Lung microvascular endothelial cell (primary cell): ENCODE measurements around the gene ELMO2. TPM values are rescaled to one million over a fixed set of nuclear protein-coding genes. Genes with fewer than 3 reads are reported as not detected.

Experiments
- DNase-seq, 2 donors: peaks; one replicate each; pipeline versions ENCODE4 v3.0.0 to v3.0.0-alpha.2; 2010; ENCODE audit warnings: low read depth in 2 of 2
- total RNA-seq: library from RNA; depleted of rRNA; stranded (reverse); fragments of >200 nt; gene quantifications from 2 replicates; pipeline ENCODE4 v1.2.1, GENCODE V29; 2014

The ELMO2 gene
- total RNA-seq, 1 donor from 2014 or later: 24.8 TPM

DNA sequence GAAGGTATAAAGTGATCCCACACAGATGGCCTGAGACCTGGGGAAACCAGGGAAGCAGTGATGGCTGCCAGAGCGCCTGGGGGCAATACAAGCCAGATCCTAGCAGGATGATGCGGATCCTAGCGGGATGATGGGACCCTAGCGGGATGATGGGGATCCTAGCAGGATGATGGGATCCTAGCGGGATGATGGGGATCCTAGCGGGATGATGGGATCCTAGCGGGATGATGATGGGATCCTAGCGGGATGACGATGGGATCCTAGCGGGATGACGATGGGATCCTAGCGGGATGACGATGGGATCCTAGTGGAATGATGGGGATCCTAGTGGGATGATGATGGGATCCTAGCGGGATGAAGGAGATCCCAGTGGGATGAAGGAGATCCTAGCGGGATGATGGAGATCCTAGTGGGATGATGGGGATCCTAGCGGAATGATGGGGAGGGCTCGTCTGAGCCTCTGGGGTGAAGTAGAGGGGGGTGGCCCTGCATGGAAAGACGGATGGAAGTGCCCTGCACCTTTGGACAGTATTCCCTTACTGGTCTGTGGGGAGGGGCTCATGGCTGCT lies 54.0 kb downstream of the ELMO2 start:
- DNase-seq: no peak

GRCh38 chr20:46351357-46352058 lies 54.9 kb downstream of the ELMO2 start:
- DNase-seq: no peak

DNA sequence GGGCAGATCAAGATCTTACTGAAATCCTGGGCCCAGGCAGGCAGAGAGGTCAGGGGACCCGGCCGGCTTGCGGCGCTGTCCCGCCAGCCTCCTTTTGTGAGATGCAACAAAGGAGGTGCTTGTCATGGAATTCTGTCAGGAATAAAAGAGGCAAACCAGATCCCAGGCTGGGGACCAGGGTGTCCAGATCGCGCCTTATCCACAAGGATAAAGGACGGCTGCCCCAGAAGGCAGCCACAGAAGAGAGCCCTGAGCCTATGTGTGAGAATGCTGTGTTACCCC lies 55.5 kb downstream of the ELMO2 start:
- DNase-seq: no peak

DNA sequence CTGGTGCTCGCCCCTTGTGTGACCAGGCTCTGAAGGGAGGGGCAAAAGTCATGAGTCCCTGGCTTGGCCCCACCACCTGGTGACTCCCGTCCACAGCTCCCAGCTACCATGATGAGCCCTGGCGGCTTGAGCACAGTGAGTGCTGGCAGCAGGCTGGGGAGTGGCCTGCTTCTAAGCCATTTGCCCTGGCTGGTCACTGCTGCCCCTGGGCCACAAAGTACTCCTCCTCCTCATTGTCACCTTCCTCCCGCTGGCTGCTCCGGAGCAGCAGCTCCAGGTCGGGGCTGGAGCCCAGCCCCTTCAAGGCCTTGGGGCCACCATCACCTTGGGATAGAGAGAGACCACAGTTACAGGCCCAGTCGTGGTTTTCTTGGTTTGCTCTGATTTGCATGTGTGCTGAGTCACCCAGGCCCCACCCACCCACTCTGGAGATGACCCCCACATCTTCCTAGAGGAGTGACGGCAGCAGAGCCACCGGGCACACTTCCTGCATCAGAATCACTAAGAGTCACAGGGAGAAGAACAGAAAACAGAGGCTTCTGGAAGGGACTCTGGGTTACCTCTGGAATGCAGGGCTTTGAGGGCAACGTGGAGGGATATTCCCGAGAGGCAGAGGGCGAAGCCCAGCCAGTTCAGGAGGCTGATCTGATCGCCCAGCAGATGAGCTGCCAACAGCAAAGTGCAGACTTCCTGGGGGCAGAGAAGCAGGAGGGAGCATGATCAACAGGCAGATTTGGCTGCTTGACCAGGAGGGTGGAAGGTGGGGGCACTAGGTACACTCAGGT lies 56.0 kb downstream of the ELMO2 start:
- peak in 1 of 2 donors; percentile 79 for DNase-seq

- no peak for DNase-seq
These were observed 56.7 kb downstream of the ELMO2 start for GRCh38 chr20:46349742-46350056.

GRCh38 chr20:46349035-46349741 lies 57.2 kb downstream of the ELMO2 start:
- peak; percentile 50 to 66 for DNase-seq

- no peak for DNase-seq
These were observed 58.3 kb downstream of the ELMO2 start for GRCh38 chr20:46347841-46348803.

GRCh38 chr20:46346770-46347169 lies 59.6 kb downstream of the ELMO2 start:
- no peak for DNase-seq

DNA sequence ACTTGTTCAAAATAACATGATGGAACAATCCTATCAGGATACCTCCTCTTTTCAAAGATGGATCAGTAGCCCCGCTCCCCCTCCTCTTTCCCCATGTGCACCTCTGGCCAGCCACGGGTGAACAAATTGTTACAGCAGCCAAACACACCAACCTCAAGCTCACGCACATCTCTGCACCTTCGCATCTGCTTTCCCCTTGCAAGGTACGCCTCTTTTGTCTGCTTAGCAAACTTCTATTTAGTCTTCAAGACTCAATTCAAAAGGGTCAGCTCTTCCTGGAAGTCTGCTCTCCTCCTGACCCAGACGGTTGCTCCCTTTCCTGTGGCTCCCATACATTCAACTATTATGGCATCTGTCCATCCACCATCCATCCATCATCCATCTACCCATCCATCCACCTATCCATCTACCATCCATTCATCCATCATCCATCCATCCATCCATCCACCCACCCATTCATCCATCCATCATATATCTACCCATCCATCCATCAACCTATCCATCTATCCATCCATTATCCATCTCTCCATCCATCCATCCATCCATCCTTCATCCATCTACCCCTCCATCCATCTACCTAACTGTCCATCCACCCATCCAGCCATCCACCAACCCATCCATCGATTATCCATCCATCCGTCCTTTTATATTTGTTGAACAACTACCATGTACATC lies 61.8 kb downstream of the ELMO2 start:
- no peak for DNase-seq

DNA sequence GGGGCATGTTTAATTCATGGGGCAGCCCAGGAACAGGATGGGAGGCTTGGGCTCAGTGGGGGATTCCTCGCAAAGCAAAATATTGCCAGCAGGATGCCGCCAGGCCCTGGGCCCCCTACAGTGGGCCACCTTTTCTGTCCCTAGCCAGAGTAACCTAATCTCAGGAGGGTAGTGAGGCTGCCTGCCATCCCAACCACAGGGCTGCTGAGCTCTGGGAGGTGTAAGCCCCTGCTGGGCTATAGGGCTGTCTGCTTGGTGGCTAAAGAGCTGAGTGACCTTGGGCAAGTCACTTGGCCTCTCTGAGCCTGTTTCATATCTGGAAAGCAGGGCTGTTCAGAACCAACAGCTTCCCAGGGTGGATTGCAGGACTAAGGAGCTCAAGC lies 62.4 kb downstream of the ELMO2 start:
- no peak for DNase-seq

DNA sequence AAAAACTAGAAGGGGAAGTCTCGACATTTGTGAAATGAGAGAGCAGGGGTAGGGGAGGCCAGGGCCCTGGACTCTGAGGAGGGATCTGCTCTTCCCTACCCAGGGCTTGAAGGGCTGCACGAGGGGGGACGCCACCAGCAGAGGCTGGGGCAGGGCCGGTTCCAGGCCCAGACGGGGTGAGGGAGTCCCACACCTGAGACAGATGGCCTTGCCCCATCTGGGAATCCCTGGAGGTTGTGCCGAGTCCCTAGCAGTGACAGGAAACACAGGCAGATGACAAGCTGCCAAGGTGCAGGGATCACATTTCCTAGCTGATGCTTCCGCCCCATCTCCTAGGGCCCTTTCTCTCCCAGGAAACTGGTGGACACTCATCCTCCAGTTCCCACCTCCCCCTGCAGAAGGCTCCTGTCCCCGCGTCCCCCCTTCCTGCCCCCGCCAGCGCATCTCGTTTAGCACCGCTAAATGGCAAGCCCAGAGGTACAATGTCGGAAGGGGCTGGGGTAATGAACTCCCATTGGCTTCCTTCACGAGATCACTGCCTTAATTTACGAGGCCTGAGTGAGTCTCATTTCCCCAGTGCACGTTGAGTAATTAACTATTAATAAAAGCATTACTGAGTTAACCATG lies 63.0 kb downstream of the ELMO2 start:
- DNase-seq: no peak

DNA sequence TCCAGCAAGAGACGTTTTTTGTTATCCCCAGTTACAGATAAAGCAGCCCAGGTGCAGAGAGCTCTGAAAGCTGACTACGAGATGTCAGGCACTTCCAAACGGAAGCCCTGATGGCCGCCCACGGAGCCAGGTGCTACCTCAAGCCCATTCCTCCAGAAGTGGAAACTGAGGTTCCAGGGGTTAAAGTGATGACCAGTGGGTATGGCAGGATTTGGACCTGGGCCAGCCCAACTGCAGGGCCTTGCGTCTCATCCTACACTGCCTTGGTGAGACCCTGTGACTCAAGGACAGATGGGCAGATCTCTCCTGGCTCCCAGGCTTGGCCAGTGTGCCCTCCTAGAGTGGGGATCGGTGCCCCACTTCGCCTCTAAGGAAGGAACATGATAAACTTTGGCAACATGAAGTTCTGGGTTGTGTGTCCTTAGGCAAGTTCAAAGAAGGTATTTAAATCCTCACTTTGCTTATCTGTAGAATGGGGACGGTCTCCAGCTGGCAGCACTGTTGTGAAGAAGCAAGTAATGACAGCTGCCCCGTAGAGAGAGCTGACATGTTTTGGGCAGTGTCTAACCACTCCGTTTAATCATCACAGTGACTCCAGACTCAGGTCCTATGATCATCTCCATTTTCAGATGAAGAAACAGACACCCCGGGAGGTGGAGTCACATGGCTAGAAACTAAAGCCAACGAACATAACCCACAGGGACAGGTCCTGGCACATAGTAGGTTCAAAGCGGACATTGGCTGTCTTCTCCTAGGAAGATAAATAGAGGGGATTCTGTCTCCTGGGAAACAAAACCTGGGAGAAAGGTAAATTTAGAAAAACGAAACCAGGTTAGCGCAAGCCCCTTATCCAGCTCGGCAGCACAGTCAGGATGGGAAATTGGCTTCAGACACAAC lies 63.7 kb downstream of the ELMO2 start:
- no peak for DNase-seq

GRCh38 chr20:46342010-46342378 lies 64.4 kb downstream of the ELMO2 start:
- DNase-seq: no peak

- no peak for DNase-seq
These were observed 65.1 kb downstream of the ELMO2 start for GRCh38 chr20:46341074-46342009.

GRCh38 chr20:46339037-46339436 lies 67.4 kb downstream of the ELMO2 start:
- DNase-seq: no peak

DNA sequence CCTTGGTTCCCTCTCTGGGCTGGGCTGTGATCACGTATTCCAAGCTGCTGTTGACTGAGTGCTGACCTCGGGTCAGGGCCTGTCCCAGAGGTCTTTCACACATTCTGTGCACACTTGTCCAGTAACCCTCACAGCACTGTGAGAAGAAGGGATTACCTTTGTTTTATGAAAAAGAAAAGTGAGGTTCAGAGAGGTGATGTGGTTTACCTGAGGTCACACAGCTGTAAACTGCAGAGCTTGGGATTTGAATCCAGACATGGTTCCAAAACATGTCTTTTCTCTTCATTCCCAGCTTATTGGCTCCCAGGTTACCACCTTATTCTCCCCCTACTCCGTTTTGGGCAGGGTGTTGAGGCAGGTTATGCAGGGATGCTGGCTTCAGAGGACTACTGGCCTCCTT lies 69.7 kb downstream of the ELMO2 start:
- no peak for DNase-seq

- no peak for DNase-seq
These were observed 72.0 kb downstream of the ELMO2 start for GRCh38 chr20:46334303-46334904.
